ENCODE results near the gene FGFR2. TPM values are rescaled to one million over a fixed set of nuclear protein-coding genes. Genes with fewer than 3 reads are reported as not detected.
"Not testable (repeated sequence)": the region's sequence is repeated elsewhere in the genome, so short reads cannot be mapped to it uniquely, and the experiment has no call there.

The FGFR2 gene
- total RNA-seq, 1 experiment from 2014 or later = 323 TPM

DNA sequence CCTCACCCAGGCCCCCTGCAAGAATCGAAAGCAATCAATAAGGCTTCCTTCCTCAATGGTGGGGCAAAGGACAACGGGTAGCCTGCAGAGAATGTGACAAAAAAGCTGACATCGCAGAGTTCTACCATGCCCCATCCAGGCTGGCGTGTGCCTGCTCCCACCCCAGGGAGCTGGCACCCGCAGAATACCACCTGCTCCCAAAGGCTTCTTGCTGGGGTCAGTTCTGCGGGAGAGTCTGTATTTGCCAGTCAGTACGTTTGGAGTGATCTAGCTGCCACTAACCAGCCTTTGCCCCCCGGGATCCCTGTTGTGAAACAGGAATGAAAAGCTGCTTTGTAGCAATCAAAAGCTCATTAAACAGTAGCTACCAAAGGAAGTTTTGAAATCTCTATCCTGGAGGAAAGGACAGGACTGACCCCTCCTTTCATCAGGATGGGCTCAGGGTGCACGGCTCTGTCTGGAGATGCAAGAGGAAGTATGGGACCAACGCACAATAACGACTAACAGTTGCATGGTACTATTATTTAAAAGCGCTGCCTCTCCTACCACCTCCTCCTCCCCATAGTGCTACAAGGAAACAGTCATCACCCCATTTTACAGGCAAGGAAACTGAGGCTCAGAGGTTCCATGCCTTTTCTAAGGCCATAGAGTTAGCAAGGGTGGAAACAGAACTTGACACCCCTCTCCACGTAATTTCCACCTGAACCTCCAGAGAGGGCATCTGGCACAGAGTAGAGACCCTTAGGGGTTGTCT, 67.0 kb downstream of the FGFR2 start:
- DNase-seq (ENCODE audit: low spot score) = peak; percentile 21
- in situ Hi-C loops (cut with HindIII; ENCODE audit: low sequenced_read_pairs) = no loop called here

DNA sequence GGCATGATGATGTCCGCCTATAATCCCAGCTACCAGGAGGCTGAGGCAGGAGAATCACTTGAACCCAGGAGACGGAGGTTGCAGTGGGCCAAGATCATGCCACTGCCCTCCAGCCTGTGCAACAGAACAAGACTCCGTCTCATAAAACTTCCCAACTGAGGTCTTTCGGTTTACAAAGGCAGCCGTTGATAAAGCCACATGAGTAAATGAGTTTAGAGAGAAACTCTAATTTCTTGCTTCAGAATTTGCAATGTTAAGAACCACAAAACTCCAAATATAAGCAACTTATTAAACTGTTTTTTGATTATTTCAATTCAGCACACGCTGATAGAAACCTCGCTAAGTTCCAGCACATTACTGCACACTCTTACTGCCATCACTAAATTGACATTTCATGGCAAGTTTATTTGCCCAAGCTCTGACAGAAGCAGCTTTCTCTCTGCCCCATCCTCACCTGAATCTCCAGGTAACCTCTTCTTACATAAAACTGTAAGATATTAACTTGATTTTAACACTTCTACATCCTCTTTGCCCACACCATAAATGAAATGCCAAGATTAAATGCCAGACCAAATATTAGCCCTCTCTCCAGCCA, 67.7 kb downstream of the FGFR2 start:
- DNase-seq (ENCODE audit: low spot score) = no peak
- in situ Hi-C loops (cut with HindIII; ENCODE audit: low sequenced_read_pairs) = no loop called here

DNA sequence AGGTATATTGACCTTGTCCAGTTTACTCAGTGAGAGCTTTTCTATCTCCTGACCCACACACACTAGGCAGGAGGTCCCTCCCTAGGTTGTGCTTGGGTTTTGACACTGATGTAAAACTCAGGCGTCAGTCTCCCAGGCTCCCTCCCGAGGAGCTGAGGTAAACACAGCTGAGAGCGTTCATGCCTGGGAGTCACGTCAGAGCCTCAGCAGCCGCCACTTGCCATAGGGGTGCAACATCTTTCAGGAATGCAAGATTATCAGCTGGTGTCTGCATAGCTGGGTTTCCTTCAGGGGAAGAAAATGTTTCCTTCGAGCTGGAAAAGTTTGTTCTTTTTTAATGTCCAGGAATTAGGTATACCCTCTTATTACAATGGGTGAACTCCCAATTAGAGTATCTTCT, 70.6 kb downstream of the FGFR2 start:
- in situ Hi-C loops (cut with HindIII; ENCODE audit: low sequenced_read_pairs) = no loop called here
- DNase-seq (ENCODE audit: low spot score) = no peak

DNA sequence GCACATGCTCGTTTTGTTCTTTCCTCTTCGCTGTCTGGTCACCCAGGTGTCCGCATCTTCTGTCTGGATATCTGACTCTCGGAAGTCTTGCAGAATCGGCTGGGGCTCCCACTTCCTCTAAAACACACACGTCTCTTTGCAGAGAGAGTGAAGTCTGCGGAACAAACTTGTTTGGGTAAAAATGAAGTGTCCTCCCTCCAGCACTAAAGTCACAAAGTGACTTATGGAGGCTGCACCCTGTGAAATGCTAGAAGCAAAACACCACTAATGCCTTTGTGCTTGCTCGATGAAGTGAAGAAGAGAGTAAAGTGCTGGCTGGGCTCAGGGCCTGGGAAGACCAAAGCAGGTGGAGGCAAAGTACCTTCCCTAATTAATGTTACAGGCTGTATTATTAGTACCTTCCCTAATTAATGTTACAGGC, 71.4 kb downstream of the FGFR2 start:
- no peak for DNase-seq (ENCODE audit: low spot score)
- in situ Hi-C loops (cut with HindIII; ENCODE audit: low sequenced_read_pairs) = no loop called here

DNA sequence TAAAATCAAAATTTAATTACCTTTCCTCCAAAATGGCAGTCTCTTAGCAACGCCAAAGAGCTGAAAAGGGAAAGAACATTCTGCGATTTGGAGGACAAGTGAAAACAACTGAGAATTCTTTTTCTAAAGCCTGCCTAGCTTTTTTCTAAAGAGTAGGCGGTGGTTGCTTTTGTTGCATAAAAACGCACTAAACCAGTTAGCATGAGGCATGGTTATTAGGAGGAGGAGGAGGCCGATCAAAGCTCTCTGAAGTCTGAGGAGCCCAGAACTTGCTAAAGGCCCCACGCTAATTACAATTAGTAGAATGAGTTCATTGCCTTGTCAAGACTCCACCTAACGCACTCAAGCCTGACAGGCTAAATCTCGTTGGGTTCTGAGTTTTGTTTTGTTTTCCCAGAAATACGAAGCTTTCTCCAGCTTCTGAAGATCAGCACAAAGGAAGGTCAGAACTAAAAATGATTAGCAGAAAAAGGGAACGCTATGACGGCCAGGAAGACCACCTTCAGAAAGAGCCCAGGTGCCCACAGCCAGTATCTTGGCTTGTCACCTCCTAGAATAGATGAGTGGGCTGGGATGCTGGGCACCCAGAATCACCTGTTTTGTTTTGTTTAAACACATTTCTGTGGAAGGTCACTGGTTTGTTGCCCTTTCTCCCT, 72.0 kb downstream of the FGFR2 start:
- in situ Hi-C loops (cut with HindIII; ENCODE audit: low sequenced_read_pairs) = no loop called here
- no peak for DNase-seq (ENCODE audit: low spot score)

DNA sequence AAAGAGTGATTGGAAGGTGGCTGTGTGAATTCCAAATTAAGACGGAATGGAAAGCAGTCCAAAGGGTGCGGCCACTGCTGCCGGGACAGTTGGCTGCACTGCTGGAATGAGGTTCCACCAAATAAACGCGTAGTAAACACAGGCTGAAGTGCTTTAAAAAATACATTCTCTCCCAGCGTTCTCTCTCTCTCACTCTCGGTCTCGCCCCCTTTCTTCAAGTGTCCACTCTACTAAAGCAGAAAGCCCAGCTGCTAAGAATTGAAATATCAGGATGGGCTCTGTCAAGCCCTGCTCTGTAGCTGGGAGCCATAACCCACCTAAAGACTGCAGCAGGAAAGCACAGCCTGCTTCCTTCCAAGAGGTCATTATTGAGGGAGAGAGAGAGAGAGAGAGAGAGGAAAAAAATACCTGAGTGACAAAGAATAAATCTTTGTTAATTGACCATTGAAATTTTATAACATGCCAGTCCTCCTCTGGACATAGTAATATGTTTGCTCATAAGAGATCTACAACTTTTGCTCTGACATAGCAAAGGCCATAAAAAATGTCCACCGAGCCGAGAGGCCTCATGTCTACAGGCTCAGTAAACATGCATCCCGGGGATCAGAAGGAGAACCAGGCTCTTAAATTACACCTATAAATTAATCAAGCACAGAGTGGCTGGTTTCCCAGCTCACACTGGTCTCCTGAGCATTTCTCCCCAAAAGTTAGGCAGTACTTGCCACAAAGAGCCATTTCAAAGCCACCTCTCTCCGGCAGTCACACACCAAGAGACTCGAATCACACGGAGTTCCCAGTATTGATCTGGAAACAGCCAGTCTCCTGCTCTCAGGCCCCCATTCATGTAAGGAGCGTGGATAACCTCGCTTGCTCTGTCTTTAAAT, 72.8 kb downstream of the FGFR2 start:
- no peak for DNase-seq (ENCODE audit: low spot score)
- in situ Hi-C loops (cut with HindIII; ENCODE audit: low sequenced_read_pairs) = no loop called here

DNA sequence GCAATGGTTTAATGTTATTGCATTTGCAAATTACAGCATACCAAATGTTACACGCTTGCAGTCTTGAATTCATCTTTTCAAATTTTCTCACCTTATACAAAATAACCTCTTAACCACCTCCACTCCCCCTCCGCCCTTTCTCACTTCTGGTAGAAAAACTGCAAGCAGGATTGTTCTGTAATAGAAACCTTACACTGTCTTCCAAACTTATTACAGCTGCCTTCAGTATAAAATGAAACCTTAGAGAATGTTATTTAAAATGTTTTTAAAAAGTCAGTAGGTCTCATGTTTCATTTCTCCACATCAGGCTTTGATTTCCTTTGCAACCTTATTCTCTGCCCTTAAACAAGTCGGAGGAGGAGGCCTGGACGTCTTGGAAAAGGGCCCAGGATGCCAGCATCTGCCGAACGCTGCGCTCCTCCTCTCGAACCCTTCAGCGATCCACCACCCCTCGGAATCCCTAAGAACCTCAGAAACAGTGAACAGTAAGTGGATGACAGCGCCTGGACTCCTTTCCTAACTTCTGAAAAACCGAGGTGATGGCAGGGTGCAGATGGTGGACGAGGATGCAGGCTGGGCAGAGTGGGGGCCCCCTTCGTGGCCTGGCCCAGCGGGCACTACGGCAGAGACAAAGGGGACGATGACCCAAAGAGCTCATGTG, 74.0 kb downstream of the FGFR2 start:
- in situ Hi-C loops (cut with HindIII; ENCODE audit: low sequenced_read_pairs) = no loop called here
- DNase-seq (ENCODE audit: low spot score) = no peak

DNA sequence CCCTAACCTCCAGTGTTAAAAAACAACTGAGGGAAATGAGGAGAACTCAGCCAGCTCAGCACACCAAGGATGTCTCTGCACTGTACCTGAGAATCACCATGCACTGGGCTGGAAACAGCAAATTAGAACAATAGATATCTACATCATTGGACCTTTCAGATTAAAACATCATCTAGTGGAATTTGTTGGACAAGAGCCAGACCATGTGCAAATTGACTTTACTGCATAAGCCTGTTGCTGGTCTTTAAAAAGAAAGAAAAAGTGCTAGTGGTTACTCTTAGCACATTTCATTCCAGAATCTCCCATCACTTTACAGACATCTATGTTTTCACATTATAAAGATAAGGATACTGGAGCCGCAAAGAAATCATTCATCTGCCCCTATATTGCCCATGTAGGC, 75.4 kb downstream of the FGFR2 start:
- in situ Hi-C loops (cut with HindIII; ENCODE audit: low sequenced_read_pairs) = no loop called here
- no peak for DNase-seq (ENCODE audit: low spot score)

DNA sequence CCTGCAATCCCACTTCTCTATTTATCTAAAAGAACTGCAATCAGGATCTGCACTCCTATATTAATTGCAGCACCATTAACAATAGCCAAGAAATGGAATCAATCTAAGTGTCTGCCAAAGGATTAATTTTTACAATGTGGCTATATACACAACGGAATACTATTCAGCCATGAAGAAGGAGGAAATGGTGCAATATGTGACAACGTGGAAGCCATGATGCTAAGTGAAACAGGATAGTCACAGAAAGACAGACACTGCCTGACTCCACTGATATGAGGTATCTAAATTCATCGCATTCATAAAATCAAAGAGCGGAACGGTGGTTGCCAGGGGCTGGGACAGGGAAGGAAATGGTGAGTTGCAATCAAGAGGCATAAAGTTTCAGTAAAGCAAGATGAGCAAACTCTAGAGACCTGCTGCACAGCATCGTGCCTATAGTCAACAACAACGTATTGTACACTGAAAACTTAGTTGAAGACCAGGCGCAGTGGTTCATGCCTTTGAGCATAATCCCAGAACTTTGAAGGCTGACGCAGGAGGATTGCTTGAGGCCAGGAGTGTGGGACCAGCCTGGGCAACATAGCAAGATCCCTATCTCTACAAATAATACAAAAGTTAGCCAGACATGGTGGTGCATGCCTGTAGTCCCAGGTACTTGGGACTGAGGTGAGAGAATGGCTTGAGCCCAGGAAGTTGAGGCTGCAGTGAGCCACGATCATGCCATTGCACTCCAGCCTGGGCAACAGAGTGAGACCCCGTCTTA, 76.3 kb downstream of the FGFR2 start:
- in situ Hi-C loops (cut with HindIII; ENCODE audit: low sequenced_read_pairs) = no loop called here
- DNase-seq (ENCODE audit: low spot score) = no peak

DNA sequence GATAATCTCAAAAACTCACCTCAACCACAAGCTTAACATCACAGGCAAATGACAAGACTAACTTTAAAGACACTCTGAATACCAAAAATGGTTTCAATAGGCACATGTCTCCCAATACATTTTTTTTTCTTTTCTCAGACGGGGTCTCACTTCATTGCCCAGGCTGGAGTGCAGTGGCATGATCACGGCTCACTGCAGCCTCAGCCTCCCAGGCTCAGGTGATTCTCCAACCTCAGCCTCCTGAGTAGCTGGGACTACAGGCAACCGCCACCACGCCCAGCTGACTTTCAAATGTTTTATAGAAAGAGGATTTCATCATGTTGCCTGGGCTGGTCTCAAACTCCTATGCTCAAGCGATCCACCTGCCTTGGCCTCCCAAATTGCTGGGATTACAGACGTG, 77.7 kb downstream of the FGFR2 start:
- DNase-seq (ENCODE audit: low spot score); in situ Hi-C loops (cut with HindIII; ENCODE audit: low sequenced_read_pairs): not testable (repeated sequence)

DNA sequence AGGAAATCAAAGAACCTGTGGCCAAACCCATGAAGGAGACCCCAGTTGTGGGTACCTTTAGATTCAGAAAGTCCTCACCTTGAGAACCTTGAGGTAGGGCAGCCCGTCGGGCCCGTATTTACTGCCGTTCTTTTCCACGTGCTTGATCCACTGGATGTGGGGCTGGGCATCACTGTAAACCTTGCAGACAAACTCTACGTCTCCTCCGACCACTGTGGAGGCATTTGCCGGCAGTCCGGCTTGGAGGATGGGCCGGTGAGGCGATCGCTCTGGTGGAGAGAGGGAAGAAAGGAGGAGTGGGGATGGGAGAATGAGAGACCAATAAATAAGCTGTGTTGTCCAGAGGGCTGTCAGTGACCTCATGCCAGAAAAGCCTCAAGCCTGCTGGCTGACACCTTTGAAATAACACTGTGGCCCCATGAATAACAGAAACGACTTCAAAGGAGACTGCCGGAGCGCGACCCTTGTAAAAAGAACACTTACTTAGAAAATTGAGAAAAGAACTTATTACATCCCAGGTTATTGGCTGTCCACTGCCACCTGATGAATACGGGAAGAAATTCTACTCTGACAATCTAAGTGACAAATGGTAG, 78.2 kb downstream of the FGFR2 start:
- DNase-seq (ENCODE audit: low spot score) = no peak
- in situ Hi-C loops (cut with HindIII; ENCODE audit: low sequenced_read_pairs) = no loop called here

DNA sequence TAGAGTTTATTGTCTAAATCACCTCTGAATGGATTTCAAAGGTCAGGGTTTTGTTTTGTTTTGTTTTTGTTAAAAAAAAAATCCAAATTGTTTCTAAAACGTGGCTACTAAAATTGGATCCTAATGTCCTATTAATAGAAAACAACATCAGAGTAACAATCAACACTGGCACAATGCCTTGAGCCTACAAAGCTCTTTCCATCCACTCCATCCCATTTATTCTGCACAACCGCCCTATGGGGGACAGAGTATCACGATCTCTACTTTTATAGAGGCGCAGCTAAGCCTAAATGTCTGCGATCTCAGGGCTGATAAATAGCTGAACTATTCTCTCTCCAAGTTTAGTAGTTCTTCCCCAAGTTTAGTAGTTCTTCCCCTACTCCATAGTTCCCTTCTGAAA, 78.8 kb downstream of the FGFR2 start:
- in situ Hi-C loops (cut with HindIII; ENCODE audit: low sequenced_read_pairs) = no loop called here
- DNase-seq (ENCODE audit: low spot score) = no peak

DNA sequence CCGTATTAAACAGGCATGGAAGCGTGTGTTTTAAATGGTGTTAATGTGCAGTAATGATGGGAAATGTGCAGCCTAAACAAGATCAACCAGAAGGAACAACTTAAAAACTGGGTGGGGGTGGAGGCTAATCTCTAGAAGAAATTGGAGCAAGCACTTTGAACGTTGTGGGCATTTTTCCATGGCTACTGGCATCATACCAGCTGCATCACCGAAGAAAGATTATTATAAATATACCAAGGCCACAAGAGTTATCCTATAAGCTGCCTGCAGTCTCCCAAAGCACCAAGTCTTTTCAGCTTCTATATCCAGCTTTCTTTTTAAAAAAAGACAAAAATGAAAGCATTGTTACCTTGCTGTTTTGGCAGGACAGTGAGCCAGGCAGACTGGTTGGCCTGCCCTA, 79.9 kb downstream of the FGFR2 start:
- in situ Hi-C loops (cut with HindIII; ENCODE audit: low sequenced_read_pairs) = no loop called here
- DNase-seq (ENCODE audit: low spot score) = no peak

DNA sequence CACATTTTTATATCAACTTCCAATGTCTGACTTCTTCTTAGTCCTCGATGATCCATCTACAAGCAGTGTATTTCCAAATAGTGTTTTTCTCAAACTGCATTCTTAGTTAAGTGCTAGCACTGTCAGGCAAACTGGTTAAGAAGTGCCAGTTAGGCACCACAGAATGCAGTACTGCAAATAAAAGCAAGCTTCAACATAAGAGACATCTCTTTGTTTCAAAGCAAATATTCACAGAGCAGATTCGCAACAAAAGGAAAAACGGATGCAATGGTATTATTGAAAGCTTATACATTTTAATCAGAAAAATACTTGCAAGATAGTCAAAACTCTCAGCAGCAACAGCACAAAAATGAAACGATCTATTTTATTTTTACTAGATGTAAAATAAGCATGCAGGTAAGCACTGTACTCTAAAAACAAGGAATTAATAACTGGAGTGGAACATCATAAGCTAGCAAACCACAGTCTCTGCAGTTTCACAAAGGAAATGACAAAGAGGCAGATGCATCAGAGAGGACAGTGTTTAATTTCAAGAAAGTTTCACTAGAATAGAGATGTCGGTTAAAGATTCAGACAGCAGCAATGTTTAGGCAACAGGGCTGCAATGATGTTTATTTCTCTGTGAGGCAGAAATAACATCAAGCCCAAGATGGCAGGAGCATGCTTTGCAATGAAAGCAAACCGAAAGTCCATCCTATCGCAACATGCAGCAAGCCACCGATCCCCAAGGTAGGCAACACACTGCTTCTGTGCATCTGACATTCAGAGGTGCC, 82.0 kb downstream of the FGFR2 start:
- no peak for DNase-seq (ENCODE audit: low spot score)
- in situ Hi-C loops (cut with HindIII; ENCODE audit: low sequenced_read_pairs) = no loop called here

DNA sequence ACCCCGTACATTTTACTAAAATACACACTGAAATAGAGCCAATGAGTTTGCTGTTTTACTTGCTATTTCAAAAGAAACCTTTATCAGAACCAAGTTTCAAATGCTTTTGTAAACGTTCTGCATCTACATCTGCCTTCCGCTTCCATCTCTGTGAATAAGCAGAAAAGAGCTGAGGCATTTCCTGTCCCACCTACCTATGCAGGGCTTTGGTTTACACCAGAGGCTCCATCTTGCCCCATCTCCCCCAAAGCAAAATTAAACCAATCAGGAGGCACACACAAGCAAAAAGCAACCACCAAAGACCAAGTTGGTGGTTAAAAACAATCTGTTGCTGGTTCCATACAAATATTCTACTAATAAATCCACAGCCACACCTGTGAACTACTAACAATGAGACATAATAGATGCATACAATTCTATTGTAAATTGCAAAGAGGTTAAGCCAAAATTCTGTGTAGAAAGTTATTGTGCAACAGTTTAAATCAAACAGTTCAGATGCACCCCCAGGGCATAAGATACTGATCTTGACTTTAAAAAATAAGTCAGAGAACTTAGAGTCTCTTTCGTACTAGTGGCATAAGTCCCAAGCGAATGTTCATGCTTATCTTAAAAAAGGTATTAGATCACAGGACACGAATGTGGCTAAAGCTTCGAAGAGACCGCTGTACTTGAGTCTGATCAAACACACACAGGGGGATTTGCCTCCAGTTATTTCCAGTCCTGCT, 83.9 kb downstream of the FGFR2 start:
- in situ Hi-C loops (cut with HindIII; ENCODE audit: low sequenced_read_pairs) = no loop called here
- DNase-seq (ENCODE audit: low spot score) = no peak

DNA sequence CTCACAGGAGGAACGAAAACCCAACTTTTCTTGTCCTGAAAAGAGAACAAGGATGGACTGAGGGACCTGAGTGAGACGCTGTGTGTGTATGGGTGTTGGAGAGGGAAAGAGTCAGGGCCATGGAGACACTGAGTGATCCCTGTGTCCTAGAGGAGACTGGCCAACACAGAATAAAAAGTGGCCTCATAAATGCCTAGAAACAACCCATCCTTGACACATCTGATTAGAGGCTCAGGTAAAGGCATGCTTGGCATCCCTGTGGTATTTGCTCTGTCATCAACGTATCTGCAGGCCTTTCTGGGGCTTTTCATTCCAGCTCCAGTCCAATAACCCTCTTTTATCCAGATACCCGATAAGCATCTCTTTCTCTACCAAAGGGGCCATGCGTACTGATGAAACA, 86.3 kb downstream of the FGFR2 start:
- in situ Hi-C loops (cut with HindIII; ENCODE audit: low sequenced_read_pairs) = no loop called here
- DNase-seq (ENCODE audit: low spot score) = no peak

DNA sequence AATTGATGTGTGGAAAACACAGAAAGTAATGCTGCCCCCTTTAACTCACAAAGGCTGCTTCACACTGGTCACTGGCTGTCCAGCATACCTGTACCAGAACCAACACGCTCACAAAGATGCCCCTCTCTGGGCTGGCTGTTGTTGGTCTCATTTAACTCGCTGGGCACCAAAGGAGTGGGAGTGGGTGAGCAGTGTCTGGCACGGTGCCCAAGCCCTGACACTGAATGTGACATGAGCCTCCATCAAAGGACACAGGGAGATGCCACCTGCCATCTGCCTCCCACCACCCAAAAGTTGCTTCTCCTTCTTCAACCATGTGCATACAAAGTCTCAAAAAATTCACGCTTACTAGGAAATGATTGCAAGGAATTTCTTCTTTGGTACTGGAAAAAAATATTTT, 86.8 kb downstream of the FGFR2 start:
- DNase-seq (ENCODE audit: low spot score) = no peak
- in situ Hi-C loops (cut with HindIII; ENCODE audit: low sequenced_read_pairs) = no loop called here

All from G401 (cell line).